PC-3 (cell line): Measurements from ENCODE around the gene TANGO2.

Experiments used
- EZH2 ChIP-seq: fragments of 300-600 bp; sonication (generic); IDR thresholded peaks from one replicate; pipeline ENCODE4 v1.6.1; 2017; ENCODE audit warnings: antibody characterized with exemption, mild to moderate bottlenecking, low read length; ENCODE audit not compliant: unreplicated experiment
- EZH2phosphoT487 ChIP-seq: fragments of 300-600 bp; sonication (generic); IDR thresholded peaks from 2 replicates; pipeline ENCODE4 v1.6.1; 2018; ENCODE audit warnings: mild to moderate bottlenecking, antibody characterized with exemption, low read length, borderline replicate concordance
- TF ChIP-seq, protein P1 (sequence below): fragments of 300-600 bp; sonication (generic); conservative IDR thresholded peaks from 2 replicates; pipeline ENCODE4 v1.5.1; 2017; ENCODE audit warnings: antibody characterized with exemption, low read depth, mild to moderate bottlenecking, low read length

DNA sequence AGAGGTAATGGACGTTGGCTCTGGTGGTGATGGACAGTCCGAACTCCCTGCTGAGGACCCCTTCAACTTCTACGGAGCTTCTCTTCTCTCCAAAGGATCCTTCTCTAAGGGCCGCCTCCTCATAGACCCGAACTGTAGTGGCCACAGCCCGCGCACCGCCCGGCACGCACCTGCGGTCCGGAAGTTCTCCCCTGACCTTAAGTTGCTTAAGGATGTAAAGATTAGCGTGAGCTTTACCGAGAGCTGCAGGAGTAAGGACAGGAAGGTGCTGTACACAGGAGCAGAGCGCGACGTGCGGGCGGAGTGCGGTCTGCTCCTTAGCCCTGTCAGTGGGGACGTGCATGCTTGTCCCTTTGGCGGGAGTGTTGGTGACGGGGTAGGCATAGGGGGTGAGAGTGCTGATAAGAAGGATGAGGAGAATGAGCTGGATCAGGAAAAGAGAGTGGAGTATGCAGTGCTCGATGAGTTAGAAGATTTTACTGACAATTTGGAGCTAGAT lies 65.2 kb downstream of the TANGO2 start:
- TF ChIP-seq, protein P1, sequence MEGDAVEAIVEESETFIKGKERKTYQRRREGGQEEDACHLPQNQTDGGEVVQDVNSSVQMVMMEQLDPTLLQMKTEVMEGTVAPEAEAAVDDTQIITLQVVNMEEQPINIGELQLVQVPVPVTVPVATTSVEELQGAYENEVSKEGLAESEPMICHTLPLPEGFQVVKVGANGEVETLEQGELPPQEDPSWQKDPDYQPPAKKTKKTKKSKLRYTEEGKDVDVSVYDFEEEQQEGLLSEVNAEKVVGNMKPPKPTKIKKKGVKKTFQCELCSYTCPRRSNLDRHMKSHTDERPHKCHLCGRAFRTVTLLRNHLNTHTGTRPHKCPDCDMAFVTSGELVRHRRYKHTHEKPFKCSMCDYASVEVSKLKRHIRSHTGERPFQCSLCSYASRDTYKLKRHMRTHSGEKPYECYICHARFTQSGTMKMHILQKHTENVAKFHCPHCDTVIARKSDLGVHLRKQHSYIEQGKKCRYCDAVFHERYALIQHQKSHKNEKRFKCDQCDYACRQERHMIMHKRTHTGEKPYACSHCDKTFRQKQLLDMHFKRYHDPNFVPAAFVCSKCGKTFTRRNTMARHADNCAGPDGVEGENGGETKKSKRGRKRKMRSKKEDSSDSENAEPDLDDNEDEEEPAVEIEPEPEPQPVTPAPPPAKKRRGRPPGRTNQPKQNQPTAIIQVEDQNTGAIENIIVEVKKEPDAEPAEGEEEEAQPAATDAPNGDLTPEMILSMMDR = no peak
- TF ChIP-seq EZH2 (no peak), EZH2phosphoT487 (no peak)
